HCT116 (cell line): ENCODE results near the gene SHISA7. TPM values are rescaled to one million over a fixed set of nuclear protein-coding genes. Genes with fewer than 3 reads are reported as not detected.
A peak's percentile ranks its signal among the peaks of the same experiment; 100 is the strongest.

Source experiments
- ATAC-seq: fragments of 200-7000 bp; cut with Tn5 transposase; 2 replicates; pipeline ENCODE4 v1.9.1; 2020; ENCODE audit warnings: mild to moderate bottlenecking, moderate library complexity
- BruUV-seq: library from RNA; stranded (reverse); fragments of 400-500 nt; replicated peaks from 2 replicates; lab custom pipeline; 2021; lab: Mats Ljungman, UMichigan
- CTCF ChIA-PET: fragments of 300-600 bp; sonication (Branson Sonifier 250); formaldehyde crosslinking; loops from one replicate; lab custom pipeline; 2021; ENCODE audit warnings: antibody characterized with exemption; lab: Charles Lee
- POLR2A ChIA-PET: fragments of 300-600, 350-600 bp; sonication (Branson Sonifier 250); formaldehyde crosslinking; loops from one replicate; lab custom pipeline; 2021; ENCODE audit warnings: antibody characterized with exemption; lab: Charles Lee
- RAD21 ChIA-PET, 2 experiments: fragments of 300-600 bp; sonication (Branson Sonifier 250); formaldehyde crosslinking; loops; one replicate each; lab custom pipeline; 2023; ENCODE audit warnings: low total read pairs in 2 of 2; ENCODE audit not compliant: uncharacterized antibody in 2 of 2, unreplicated experiment in 2 of 2, low non-redundant PET in 1 of 2; lab: Charles Lee
- DNase-seq: peaks from one replicate; pipeline ENCODE4 v3.0.0-alpha.2; 2010; ENCODE audit warnings: low read depth, low spot score
- H2AFZ ChIP-seq: fragments of 200-600 bp; shearing (Covaris generic), sonication (generic); 2 replicates; pipeline ENCODE4 v1.6.1; 2017; ENCODE audit warnings: low read depth, mixed run types, mixed read lengths, antibody characterized with exemption, low read length; ENCODE audit not compliant: poor library complexity, severe bottlenecking
- H3K27ac ChIP-seq: 2 replicates; pipeline ENCODE4 v1.5.1; 2012; ENCODE audit warnings: low read depth, low read length
- H3K27me3 ChIP-seq: fragments of 200-600 bp; sonication (generic); 2 replicates; pipeline ENCODE4 v1.6.1; 2016; ENCODE audit warnings: mixed run types, low read length, mixed read lengths; ENCODE audit not compliant: insufficient read depth
- H3K36me3 ChIP-seq, 2 experiments: fragments of 200-500 bp in 1 of 2; fragments of 200-600 bp in 1 of 2; sonication (Bioruptor generic) in 1 of 2; sonication (generic) in 1 of 2; 2 replicates each; pipeline versions ENCODE4 v1.5.1 to v1.6.1; 2014 to 2016; ENCODE audit warnings: low read length in 2 of 2, inconsistent platforms in 1 of 2, mixed read lengths in 1 of 2, mixed run types in 1 of 2; ENCODE audit not compliant: insufficient read depth in 2 of 2, control insufficient read depth in 1 of 2
- H3K4me1 ChIP-seq, 2 experiments: fragments of 200-600 bp in 1 of 2; sonication (generic) in 1 of 2; 2 replicates each; pipeline versions ENCODE4 v1.5.1 to v1.6.1; 2012 to 2017; ENCODE audit warnings: low read length in 2 of 2, inconsistent platforms in 1 of 2, mild to moderate bottlenecking in 1 of 2, mixed read lengths in 1 of 2, mixed run types in 1 of 2, moderate library complexity in 1 of 2; ENCODE audit not compliant: insufficient read depth in 2 of 2, control insufficient read depth in 1 of 2
- H3K4me2 ChIP-seq: fragments of 200-600 bp; sonication (generic); 2 replicates; pipeline ENCODE4 v1.6.1; 2017; ENCODE audit warnings: mixed run types, low read length, mixed read lengths
- H3K4me3 ChIP-seq, 2 experiments: fragments of 200-600 bp in 1 of 2; sonication (generic) in 1 of 2; replicated peaks in 1 of 2; 2 replicates each; pipeline ENCODE4 v1.5.1; 2011 to 2016; ENCODE audit warnings: low read length in 2 of 2, control low read depth in 1 of 2, low read depth in 1 of 2, mild to moderate bottlenecking in 1 of 2, mixed read lengths in 1 of 2, mixed run types in 1 of 2
- H3K79me2 ChIP-seq: fragments of 200-600 bp; sonication (generic); 2 replicates; pipeline ENCODE4 v1.6.1; 2017; ENCODE audit warnings: mild to moderate bottlenecking, mixed run types, low read length, moderate library complexity, mixed read lengths; ENCODE audit not compliant: insufficient read depth
- H3K9ac ChIP-seq: fragments of 200-600 bp; sonication (generic); 2 replicates; pipeline ENCODE4 v1.6.1; 2016; ENCODE audit warnings: low read length, mixed read lengths
- H3K9me2 ChIP-seq: fragments of 200-600 bp; sonication (generic), shearing (Covaris generic); 2 replicates; pipeline ENCODE4 v1.6.1; 2017; ENCODE audit warnings: mixed run types, mild to moderate bottlenecking, moderate library complexity; ENCODE audit not compliant: insufficient read depth
- H3K9me3 ChIP-seq, 2 experiments: fragments of 200-500 bp in 1 of 2; fragments of 200-600 bp in 1 of 2; sonication (Bioruptor generic) in 1 of 2; sonication (generic) in 1 of 2; 2 replicates each; pipeline ENCODE4 v1.6.1; 2014 to 2017; ENCODE audit warnings: low read length in 2 of 2, mixed read lengths in 2 of 2, inconsistent platforms in 1 of 2, low read depth in 1 of 2, mild to moderate bottlenecking in 1 of 2, mixed run types in 1 of 2, moderate library complexity in 1 of 2; ENCODE audit not compliant: control insufficient read depth in 1 of 2, insufficient read depth in 1 of 2
- H4K20me1 ChIP-seq: fragments of 200-600 bp; sonication (generic), shearing (Covaris generic); 2 replicates; pipeline ENCODE4 v1.6.1; 2017; ENCODE audit warnings: mixed run types, mild to moderate bottlenecking, moderate library complexity; ENCODE audit not compliant: insufficient read depth
- ATF3 ChIP-seq: IDR thresholded peaks from 2 replicates; pipeline ENCODE4 v1.6.1; 2012
- CTCF ChIP-seq, 3 experiments: fragments of 200-600 bp in 1 of 3; sonication (generic) in 1 of 3; IDR thresholded peaks in 2 of 3; conservative IDR thresholded peaks in 1 of 3; 2 replicates each; pipeline ENCODE4 v1.5.1; 2012 to 2017; ENCODE audit warnings: low read depth in 2 of 3, low read length in 2 of 3, antibody characterized with exemption in 1 of 3, borderline replicate concordance in 1 of 3, control low read depth in 1 of 3, mild to moderate bottlenecking in 1 of 3, mixed read lengths in 1 of 3, mixed run types in 1 of 3, moderate library complexity in 1 of 3; ENCODE audit not compliant: insufficient read depth in 1 of 3
- EGR1 ChIP-seq: IDR thresholded peaks from 2 replicates; pipeline ENCODE4 v1.6.1; 2012; ENCODE audit warnings: low read depth
- ELF1 ChIP-seq: IDR thresholded peaks from 2 replicates; pipeline ENCODE4 v1.6.1; 2012; ENCODE audit warnings: low read depth, borderline replicate concordance
- EZH2 ChIP-seq: fragments of 200-600 bp; sonication (generic); IDR thresholded peaks from 2 replicates; pipeline ENCODE4 v1.6.1; 2017; ENCODE audit warnings: antibody characterized with exemption, mixed run types
- POLR2A ChIP-seq: IDR thresholded peaks from 2 replicates; pipeline ENCODE4 v1.7.0; 2011; ENCODE audit warnings: borderline replicate concordance; ENCODE audit not compliant: insufficient read depth, insufficient read length; ENCODE audit errors: extremely low read depth
- REST ChIP-seq: IDR thresholded peaks from 2 replicates; pipeline ENCODE4 v1.6.1; 2012; ENCODE audit warnings: low read depth
- SIN3A ChIP-seq: IDR thresholded peaks from 2 replicates; pipeline ENCODE4 v1.6.1; 2012; ENCODE audit warnings: low read depth
- SP1 ChIP-seq: IDR thresholded peaks from 2 replicates; pipeline ENCODE4 v1.6.1; 2012; ENCODE audit warnings: low read depth
- SRF ChIP-seq: IDR thresholded peaks from 2 replicates; pipeline ENCODE4 v1.6.1; 2012; ENCODE audit warnings: low read depth
- ZBTB33 ChIP-seq: IDR thresholded peaks from 2 replicates; pipeline ENCODE4 v1.6.1; 2011; ENCODE audit warnings: mild to moderate bottlenecking, low read length, moderate library complexity; ENCODE audit not compliant: insufficient replicate concordance; ENCODE audit errors: extremely low read depth
- ZFX ChIP-seq: fragments of 450-650 bp; IDR thresholded peaks from 2 replicates; pipeline ENCODE4 v1.6.1; 2017
- intact Hi-C: fragments of 100-400 bp; cut with micrococcal nuclease; formaldehyde crosslinking; loops from 2 replicates; pipeline ENCODE4 v1.10.0; 2022
- total RNA-seq: library from RNA; stranded (reverse); gene quantifications from one replicate; pipeline ENCODE4 v1.2.1, GENCODE V29; 2021; ENCODE audit not compliant: unreplicated experiment

The SHISA7 gene
- total RNA-seq, 1 experiment from 2014 or later, result not detected

- ChIA-PET POLR2A (no interaction called here), RAD21 (no interaction called here), CTCF (no interaction called here)
- no peaks in the 10 kb centered on the region for H3K79me2 ChIP-seq
- TF ChIP-seq ELF1 (no peak), EGR1 (no peak), ZBTB33 (no peak), ATF3 (no peak), SRF (no peak), POLR2A (no peak), SP1 (no peak), EZH2 (no peak), REST (no peak), SIN3A (no peak), ZFX (no peak), CTCF (IDR thresholded peaks at IDR 0.05 in 2 of 3, conservative IDR thresholded peaks at IDR 0.05 in 1 of 3; ENCODE audit: borderline replicate concordance in 1 of 3, insufficient read depth in 1 of 3, low read depth in 2 of 3, low read length in 2 of 3) (no peak)
- H3K9me2 ChIP-seq, result no peaks in the 10 kb centered on the region
- peaks cover 19% of the 10 kb centered on the region; the same call in 1 of the 2 replicates for H3K27me3 ChIP-seq
- intact Hi-C loops, result loop anchor here (10.0 kb wide), 1 partner anchor 228 kb away; no protein-coding TSS in a partner anchor
- no peak overlapping the region for H2AFZ ChIP-seq
- no peak overlapping the region; the same call in 1 of the 2 replicates for H3K27ac ChIP-seq
- H3K4me3 ChIP-seq, result no peak overlapping the region
- BruUV-seq, result no TSS peak
- peak; percentile 68 for ATAC-seq
- H3K9ac ChIP-seq, result no peak overlapping the region
- no peaks in the 10 kb centered on the region for H3K36me3 ChIP-seq
- H3K4me2 ChIP-seq, result peak overlapping the region; percentile 40
- H3K9me3 ChIP-seq, result no peaks in the 10 kb centered on the region
- no peak for DNase-seq
- H4K20me1 ChIP-seq, result no peaks in the 10 kb centered on the region
- H3K4me1 ChIP-seq, result peaks cover 0 to 10% of the 10 kb centered on the region in 2 experiments; a peak in 2 of 4 replicates
Measured at GRCh38 chr19:55442372-55442961, 633 bp downstream of the SHISA7 start.
